GM21619 (cell line): ENCODE measurements around the gene DYRK3.
"Not testable (repeated sequence)": the region's sequence is repeated elsewhere in the genome, so short reads cannot be mapped to it uniquely, and the experiment has no call there.

Experiments
- ATAC-seq: cut with Tn5 transposase; IDR thresholded peaks from one replicate; pipeline ENCODE4 v1.9.1; 2021; ENCODE audit not compliant: unreplicated experiment

Gene DYRK3

GRCh38 chr1:206635080-206635977 is at the start of gene DYRK3:
TSS of gene DYRK3 (plus strand) at chr1:206635536. CDS start at chr1:206635704, 168 bp downstream.
- peak; percentile 89 for ATAC-seq

- no peak for ATAC-seq
Measured at GRCh38 chr1:206586501-206587445, 48.6 kb upstream of the DYRK3 start.

- no peak for ATAC-seq
Measured at GRCh38 chr1:206587904-206588303, 47.4 kb upstream of the DYRK3 start.

- ATAC-seq: no peak
Measured at GRCh38 chr1:206588492-206588891, 46.8 kb upstream of the DYRK3 start.

- no peak for ATAC-seq
Measured at GRCh38 chr1:206589206-206589605, 46.1 kb upstream of the DYRK3 start.

GRCh38 chr1:206590025-206590758 is 45.1 kb upstream of the DYRK3 start:
- ATAC-seq: no peak

GRCh38 chr1:206591226-206591625 is 44.1 kb upstream of the DYRK3 start:
- ATAC-seq: no peak

- ATAC-seq: no peak
Measured at GRCh38 chr1:206591696-206592095, 43.6 kb upstream of the DYRK3 start.

- ATAC-seq: no peak
Measured at GRCh38 chr1:206593351-206593925, 41.9 kb upstream of the DYRK3 start.

GRCh38 chr1:206595581-206596318 is 39.6 kb upstream of the DYRK3 start:
- ATAC-seq: no peak

GRCh38 chr1:206596319-206596666 is 39.0 kb upstream of the DYRK3 start:
- no peak for ATAC-seq

GRCh38 chr1:206600527-206600926 is 34.8 kb upstream of the DYRK3 start:
- ATAC-seq: no peak

- ATAC-seq: no peak
Measured at GRCh38 chr1:206604861-206605260, 30.5 kb upstream of the DYRK3 start.

- ATAC-seq: no peak
Measured at GRCh38 chr1:206606867-206607266, 28.5 kb upstream of the DYRK3 start.

- no peak for ATAC-seq
Measured at GRCh38 chr1:206608108-206608698, 27.1 kb upstream of the DYRK3 start.

GRCh38 chr1:206609229-206609991 is 25.9 kb upstream of the DYRK3 start:
- ATAC-seq: no peak

GRCh38 chr1:206612129-206612876 is 23.0 kb upstream of the DYRK3 start, which contains the start of gene EIF2D:
TSS of gene EIF2D (minus strand) at chr1:206612465. CDS start at chr1:206612342, 123 bp downstream.
- peak; percentile 85 for ATAC-seq

- not testable (repeated sequence) for ATAC-seq
Measured at GRCh38 chr1:206626396-206626795, 8.9 kb upstream of the DYRK3 start.
